HL-60 (cell line): ENCODE measurements around the gene SAE1.

Experiments
- CTCF ChIP-seq: IDR thresholded peaks from one replicate; pipeline ENCODE4 v1.5.1; 2011; ENCODE audit warnings: low read length, control low read depth, inconsistent platforms; ENCODE audit not compliant: insufficient read depth
- POLR2AphosphoS5 ChIP-seq: IDR thresholded peaks from 2 replicates; pipeline ENCODE4 v1.6.1; 2012; ENCODE audit warnings: low read depth
- REST ChIP-seq: IDR thresholded peaks from 2 replicates; pipeline ENCODE4 v1.6.1; 2012; ENCODE audit warnings: low read depth; ENCODE audit not compliant: insufficient replicate concordance

GRCh38 chr19:47210689-47211316 lies 80.2 kb downstream of the SAE1 start:
- TF ChIP-seq CTCF (peak; percentile 68), POLR2AphosphoS5 (no peak), REST (no peak)
